ENCODE measurements around the gene EPM2A.
"Not testable (repeated sequence)": the region's sequence is repeated elsewhere in the genome, so short reads cannot be mapped to it uniquely, and the experiment has no call there.

EPM2A gene

GRCh38 chr6:145735356-145736165, at the start of gene EPM2A:
EPM2A (minus strand) TSS chr6:145735520; CDS start chr6:145735498, 22 bp downstream.
- peak in 1 of 2 donors; percentile 34 for DNase-seq (ENCODE audit: low read depth in 2 of 2)

GRCh38 chr6:145784683-145785082, 49.4 kb upstream of the EPM2A start:
- no peak for DNase-seq (ENCODE audit: low read depth in 2 of 2)

DNA sequence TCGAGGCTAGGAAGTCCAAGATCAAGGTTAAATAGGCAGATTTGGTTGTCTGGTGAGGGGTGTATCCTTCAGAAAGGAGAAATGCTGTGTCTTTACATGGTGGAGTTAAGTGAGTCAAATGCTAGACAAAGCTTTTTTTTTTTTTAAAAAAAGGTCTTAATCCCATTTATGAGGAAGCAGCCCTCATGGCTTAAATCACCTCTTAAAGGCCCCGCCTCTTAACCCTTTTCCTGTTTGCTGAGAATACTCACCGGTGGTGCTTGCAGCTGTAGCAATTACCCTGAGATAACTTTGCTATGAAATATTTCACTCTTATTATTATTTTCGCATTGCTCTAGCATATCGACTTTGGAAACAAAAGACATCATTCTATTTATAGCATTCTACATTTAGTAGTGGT, 48.5 kb upstream of the EPM2A start:
- no peak for DNase-seq (ENCODE audit: low read depth in 2 of 2)

DNA sequence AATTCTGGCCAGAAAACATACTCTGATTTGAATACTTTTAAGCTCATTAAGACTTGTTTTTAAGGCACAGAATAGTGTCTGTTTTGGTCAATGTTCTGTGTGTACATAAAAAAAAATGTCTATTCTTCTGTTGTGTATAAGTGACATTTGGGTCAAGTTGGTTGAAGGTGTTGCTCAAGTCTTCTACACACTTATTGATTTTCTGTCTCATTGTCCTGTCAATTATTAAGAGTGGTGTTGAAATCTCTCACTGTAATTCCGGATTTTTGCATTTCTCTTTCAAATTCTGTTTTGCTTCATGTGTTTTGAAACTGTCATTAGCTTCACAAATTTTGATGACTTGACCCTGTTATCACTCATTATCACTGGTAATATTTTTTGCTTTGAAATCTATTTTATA, 37.5 kb upstream of the EPM2A start:
- no peak for DNase-seq (ENCODE audit: low read depth in 2 of 2)

GRCh38 chr6:145765449-145765848, 30.1 kb upstream of the EPM2A start:
- no peak for DNase-seq (ENCODE audit: low read depth in 2 of 2)

DNA sequence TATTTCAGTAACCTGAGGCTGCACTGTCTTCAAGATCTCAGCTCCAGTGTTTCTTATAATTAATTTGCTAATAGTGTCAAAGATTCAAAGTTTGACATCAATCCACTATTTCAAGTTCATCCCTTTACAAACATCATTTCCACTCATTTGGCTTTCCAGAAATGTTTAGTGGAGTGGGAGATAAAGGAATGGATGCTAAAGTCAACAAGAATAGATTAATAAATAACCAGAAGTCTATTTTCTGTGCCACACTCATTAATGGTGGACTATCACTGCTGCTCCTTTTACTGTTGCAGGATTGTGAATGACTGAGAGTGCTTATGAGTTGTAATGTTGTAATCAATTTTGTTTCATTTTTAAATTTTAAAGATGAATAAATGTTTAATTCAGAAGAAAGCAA, 28.4 kb upstream of the EPM2A start:
- no peak for DNase-seq (ENCODE audit: low read depth in 2 of 2)

DNA sequence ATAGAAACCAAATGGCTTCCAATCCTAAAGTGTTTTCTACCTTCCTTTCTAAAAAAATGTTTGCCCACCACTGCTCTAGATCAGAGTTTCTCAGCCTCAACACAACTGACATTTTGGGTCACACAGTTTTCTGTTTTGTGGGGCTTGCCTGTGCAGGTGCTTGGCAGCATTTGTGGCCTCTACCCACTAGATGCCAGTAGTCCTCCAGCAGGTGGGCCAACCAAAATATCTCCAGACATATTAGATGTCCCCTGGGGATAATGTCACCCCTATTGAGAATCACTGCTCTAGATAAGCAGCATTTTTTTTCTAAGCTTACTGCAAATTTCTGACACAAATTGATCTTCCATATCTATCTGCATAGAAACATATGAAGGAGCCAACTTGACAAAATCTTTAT, 26.3 kb upstream of the EPM2A start:
- DNase-seq (ENCODE audit: low read depth in 2 of 2) = no peak

DNA sequence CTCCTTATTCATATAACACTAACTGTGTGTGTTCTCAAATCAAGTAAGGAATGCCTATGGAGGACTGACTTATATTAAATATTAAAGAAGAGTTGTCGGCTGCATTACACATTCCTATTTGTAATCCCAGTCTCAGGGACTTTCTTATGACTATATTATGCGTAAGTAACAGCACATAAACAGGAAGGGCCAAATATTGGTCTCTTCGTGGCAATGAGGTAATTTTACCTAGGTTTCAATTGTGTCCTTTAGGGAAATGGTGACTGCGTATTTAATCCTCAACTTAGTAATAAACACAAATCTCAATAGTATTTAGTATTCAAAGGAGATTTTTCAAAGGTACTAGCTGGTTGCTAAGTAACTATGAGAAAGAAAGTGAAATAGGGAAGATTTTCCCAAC, 22.8 kb upstream of the EPM2A start:
- no peak for DNase-seq (ENCODE audit: low read depth in 2 of 2)

- no peak for DNase-seq (ENCODE audit: low read depth in 2 of 2)
Observed at GRCh38 chr6:145756170-145756662, 20.9 kb upstream of the EPM2A start.

DNA sequence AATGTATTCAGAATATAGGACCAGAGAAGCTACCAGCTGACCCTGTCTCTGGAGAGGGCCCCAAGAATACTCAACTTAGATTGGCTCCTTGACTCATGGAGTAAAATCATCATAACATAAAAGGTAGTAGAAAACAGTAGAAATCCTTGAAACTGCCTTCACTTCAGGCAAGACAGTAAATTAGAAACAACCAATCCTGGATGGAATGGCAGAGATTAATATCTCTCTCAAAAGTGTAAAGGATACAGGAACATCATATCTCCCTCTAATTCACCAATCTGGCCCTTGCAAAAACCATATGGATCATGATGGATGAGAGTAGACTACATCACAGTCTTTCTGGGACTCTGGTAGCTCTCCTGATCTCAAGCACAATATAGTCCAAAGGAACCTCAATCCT, 20.4 kb upstream of the EPM2A start:
- no peak for DNase-seq (ENCODE audit: low read depth in 2 of 2)

DNA sequence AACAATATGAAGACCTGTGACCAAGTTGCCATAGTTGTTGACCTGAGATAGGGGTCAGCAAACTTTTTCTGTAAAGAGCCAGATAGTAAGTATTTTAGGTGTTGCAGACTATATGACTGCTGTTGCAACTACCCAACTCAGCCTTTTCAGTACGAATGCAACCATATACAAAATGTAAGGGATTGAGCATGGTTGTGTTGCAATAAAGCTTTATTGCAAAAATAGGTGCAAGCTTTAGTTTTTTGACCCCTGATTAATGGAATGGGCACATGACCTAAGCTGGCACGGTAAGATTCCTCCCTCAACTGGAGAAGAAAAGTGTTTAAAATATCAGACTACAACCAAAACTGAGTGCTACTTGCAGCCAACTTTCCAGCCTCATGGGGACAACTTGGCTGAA, 17.3 kb upstream of the EPM2A start:
- DNase-seq (ENCODE audit: low read depth in 2 of 2) = no peak

- no peak for DNase-seq (ENCODE audit: low read depth in 2 of 2)
Observed at GRCh38 chr6:145749632-145750031, 14.3 kb upstream of the EPM2A start.

DNA sequence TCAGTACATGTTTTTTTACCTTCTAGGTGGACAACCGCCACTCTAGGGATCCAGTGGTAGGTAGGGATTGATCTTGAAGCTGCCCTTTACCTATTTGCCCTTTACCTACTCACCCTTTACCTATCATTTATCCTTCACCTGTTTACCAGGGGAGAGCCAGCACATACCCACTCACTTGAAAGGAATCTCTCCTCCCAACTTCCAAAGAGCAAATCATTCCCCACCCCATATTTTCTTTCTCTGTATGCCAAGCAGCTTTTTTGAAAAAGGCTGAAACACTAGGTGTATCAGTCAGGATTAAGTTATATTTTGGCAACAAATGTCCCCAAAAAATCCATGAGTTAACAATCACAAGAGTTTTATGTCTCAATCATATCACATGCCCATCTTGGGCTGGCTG, 10.5 kb upstream of the EPM2A start:
- no peak for DNase-seq (ENCODE audit: low read depth in 2 of 2)

DNA sequence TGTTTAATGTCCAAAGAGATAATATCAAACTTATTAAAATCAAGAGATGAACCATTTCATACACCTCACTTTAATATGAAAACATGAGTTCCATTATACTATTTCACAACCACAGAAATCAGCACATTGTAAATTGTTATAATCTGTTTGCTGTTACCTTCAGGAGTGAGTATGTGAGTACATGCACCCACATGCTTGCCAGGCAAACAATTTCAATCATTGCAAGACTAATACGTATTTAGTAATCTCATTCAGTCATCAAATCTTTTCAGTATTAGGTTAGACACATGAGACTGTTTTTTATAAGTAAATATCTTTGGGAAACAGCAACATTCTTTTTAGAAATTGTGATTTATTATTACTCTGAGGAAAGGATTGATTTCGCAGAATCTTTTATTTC, 9.3 kb upstream of the EPM2A start:
- no peak for DNase-seq (ENCODE audit: low read depth in 2 of 2)

GRCh38 chr6:145743332-145743731, 8.0 kb upstream of the EPM2A start:
- no peak for DNase-seq (ENCODE audit: low read depth in 2 of 2)

GRCh38 chr6:145742472-145742871, 7.2 kb upstream of the EPM2A start:
- DNase-seq (ENCODE audit: low read depth in 2 of 2) = not testable (repeated sequence)

GRCh38 chr6:145739685-145740084, 4.4 kb upstream of the EPM2A start:
- not testable (repeated sequence) for DNase-seq (ENCODE audit: low read depth in 2 of 2)

DNA sequence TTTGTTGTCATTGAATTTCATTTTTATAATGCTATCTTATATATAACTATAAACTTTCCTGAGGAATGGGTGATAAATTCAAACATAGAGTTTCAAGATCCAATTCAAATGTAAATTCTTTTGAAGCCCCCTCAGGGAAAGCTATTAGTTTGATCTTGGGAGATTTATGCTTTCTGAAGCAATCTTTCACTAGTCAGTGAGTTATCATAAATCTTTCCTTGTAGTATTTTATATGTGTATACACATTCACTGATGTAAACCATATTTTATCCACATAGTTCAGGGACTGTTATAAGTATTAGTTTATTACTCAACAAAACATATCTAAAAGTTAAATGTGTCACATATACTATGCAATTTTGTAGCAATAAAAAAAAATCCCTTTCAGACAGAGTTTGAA, 2.9 kb upstream of the EPM2A start:
- no peak for DNase-seq (ENCODE audit: low read depth in 2 of 2)

GRCh38 chr6:145736661-145737144, 1.4 kb upstream of the EPM2A start:
- DNase-seq (ENCODE audit: low read depth in 2 of 2) = no peak

DNA sequence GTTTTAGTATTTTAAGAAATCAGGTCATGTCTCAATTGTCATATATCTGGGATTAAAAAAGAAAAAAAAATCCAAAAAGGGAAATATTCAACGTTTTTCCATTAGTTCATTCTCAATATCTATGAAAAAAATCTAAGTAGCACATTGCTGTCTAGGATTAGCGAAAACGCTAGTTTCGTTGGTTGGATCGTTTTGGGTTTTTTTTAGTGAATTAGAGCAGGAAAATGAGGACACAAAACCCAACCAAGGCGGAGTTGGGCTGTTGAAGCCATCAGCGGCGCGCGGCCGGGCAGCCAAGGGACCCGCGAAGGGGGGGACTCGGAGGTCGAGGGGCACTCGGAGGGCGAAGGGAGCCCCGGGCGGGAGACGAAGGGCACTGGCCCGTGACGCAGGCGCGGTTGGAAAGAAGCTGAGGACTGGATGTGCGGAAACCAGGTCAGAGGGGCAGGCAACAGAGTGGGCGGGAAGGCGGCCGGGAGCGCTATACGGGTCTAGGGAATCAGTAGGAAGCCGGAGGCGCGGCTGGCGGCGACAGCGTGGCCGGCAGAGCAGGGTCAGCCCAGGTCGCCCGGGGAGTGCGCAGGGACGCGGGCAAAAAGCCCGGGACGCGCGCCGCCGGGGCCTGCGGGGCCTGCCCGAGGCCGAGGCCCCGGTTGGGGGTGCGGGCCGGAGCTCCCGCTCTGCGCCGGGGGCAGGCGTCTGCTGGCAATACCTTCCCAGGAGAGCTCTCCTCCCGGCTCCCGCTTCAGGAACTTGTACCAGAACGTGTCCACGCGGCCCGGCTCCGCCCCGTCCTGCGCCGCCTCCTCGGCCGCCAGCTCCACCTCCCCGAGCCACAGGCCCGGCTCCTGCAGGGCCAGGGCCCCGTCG, 599 bp downstream of the EPM2A start:
- DNase-seq (ENCODE audit: low read depth in 2 of 2) = peak; percentile 42 to 48

GRCh38 chr6:145733810-145734209, 1.5 kb downstream of the EPM2A start:
- no peak for DNase-seq (ENCODE audit: low read depth in 2 of 2)

DNA sequence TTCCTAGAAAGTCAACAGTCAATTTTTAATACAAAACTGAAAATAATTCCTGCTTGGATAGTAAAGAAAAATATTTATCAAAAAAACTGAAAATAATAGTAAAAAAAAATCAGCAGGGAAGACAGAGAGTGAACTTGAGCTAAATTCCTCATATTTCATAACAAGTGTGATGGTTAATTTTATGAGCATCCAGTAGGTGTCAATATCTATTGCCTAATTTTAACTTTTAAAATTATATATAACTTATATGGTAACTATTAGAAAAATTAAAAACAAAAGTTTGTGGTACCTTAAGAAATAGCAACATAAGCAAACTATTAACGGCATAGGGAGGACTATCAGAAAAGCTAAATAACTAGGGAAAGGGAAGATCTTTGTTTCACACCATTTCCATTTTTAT, 2.1 kb downstream of the EPM2A start:
- no peak for DNase-seq (ENCODE audit: low read depth in 2 of 2)

- no peak for DNase-seq (ENCODE audit: low read depth in 2 of 2)
Observed at GRCh38 chr6:145731447-145731846, 3.9 kb downstream of the EPM2A start.

Data from stimulated activated CD8-positive, alpha-beta memory T cell treated with anti-CD3 and anti-CD28 coated beads, Interleukin-2, amount 100 ng/mL, for 1 hour (primary cell).